Daoy (cell line): ENCODE data around the gene MYO5A. TPM values are rescaled to one million over a fixed set of nuclear protein-coding genes. Genes with fewer than 3 reads are reported as not detected.

Experiments used
- total RNA-seq: library from RNA; depleted of rRNA; stranded (reverse); fragments of >200 nt; shearing (Covaris generic); gene quantifications from 2 replicates; pipeline ENCODE4 v1.2.3, GENCODE V29; 2014; rRNA removed

MYO5A gene
- total RNA-seq, 1 experiment from 2014 or later: 57.4 TPM

Other genes starting within 250 kb of the MYO5A start
- gene MYO5C, start 233.1 kb downstream of the MYO5A start, total RNA-seq: 8.0 and 16.5 TPM in 2 replicates
- gene ARPP19, start 40.1 kb upstream of the MYO5A start, total RNA-seq: 372 and 409 TPM in 2 replicates
- 9.7 and 12.2 TPM in 2 replicates for gene ATOSA, start 150.5 kb upstream of the MYO5A start, total RNA-seq